Stimulated activated CD8-positive, alpha-beta memory T cell treated with anti-CD3 and anti-CD28 coated beads, Interleukin-12 subunit alpha, Interleukin-12 subunit beta, amount 100 ng/mL, for 24 hours (primary cell): ENCODE results near the gene CGB2.
"Not testable (repeated sequence)": the region's sequence is repeated elsewhere in the genome, so short reads cannot be mapped to it uniquely, and the experiment has no call there.

Experiments used
- DNase-seq: peaks from one replicate; pipeline ENCODE4 v3.0.0-alpha.2; 2020; ENCODE audit errors: extremely low read depth

The CGB2 gene

GRCh38 chr19:49067554-49067953 lies 35.9 kb downstream of the CGB2 start:
- no peak for DNase-seq

GRCh38 chr19:49069026-49069425 lies 37.3 kb downstream of the CGB2 start:
- no peak for DNase-seq

DNA sequence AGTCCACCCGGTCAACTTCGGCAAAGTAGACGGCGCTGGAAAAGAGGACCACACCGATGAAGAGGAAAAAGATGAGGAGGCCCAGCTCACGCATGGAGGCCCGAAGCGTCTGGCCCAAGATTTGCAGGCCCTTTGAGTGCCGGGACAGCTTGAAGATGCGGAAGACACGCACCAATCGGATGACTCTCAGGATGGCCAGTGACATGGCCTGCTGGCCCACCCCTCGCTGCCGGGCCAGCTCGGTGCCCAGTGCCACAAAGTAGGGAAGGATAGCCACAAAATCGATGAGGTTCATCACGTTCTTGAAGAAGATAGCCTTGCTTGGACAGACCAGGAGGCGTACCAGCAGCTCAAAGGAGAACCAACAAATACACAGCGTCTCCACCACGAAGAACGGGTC lies 38.7 kb downstream of the CGB2 start:
- DNase-seq: no peak

GRCh38 chr19:49071860-49072547 lies 40.3 kb downstream of the CGB2 start:
- no peak for DNase-seq

- DNase-seq: no peak
These were observed 42.1 kb downstream of the CGB2 start for GRCh38 chr19:49073514-49074378.

DNA sequence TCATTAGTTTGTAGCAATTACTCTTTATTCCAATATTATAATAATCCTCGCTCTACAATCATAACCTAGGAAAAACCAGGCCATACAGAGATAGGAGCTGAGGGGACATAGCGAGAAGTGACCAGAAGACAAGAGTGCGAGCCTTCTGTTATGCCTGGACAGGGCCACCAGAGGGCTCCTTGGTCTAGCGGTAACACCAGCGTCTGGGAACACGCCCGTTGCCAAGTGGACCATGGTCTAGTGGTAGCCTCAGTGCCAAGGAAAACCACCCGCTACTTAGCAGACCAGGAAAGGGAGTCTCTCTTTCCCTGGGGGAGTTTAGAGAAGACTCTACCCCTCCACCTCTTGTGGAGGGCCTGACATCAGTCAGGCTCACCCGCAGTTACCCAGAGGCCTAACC lies 43.2 kb downstream of the CGB2 start:
- DNase-seq: not testable (repeated sequence)

- DNase-seq: no peak
These were observed 48.7 kb downstream of the CGB2 start for GRCh38 chr19:49080392-49080791.

DNA sequence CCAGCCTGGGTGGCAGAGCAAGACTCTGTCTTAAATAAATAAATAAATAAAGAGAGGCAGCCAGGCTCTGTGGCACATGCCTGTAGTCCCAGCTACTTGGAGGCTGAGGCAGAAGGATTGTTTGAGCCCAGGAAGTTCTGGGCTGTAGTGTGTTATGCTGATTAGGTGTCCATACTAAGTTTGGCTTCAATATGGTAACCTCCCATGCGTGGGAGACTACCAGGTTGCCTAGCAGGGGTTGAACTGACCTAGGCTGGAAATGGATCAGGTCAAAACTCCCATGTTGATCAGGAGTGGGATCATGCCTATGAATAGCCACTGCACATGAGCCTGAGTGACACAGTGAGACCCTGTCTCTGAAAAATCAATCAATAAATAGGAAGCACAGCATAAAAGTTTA lies 49.6 kb downstream of the CGB2 start:
- no peak for DNase-seq
